K562 (cell line): ENCODE measurements around the gene CDKN1C. TPM values are rescaled to one million over a fixed set of nuclear protein-coding genes. Genes with fewer than 3 reads are reported as not detected.
A peak's percentile ranks its signal among the peaks of the same experiment; 100 is the strongest.

Experiments
- C11orf30 ChIP-seq: fragments of 450-650 bp; IDR thresholded peaks from 2 replicates; pipeline ENCODE4 v1.6.1; 2016; ENCODE audit warnings: low read depth, mild to moderate bottlenecking
- ESRRA ChIP-seq: fragments of 450-650 bp; IDR thresholded peaks from 2 replicates; pipeline ENCODE4 v1.6.1; 2014; ENCODE audit warnings: low read depth, mild to moderate bottlenecking, moderate library complexity, borderline replicate concordance
- FOXP4 ChIP-seq: sonication (generic); formaldehyde crosslinking; IDR thresholded peaks from 2 replicates; pipeline ENCODE4 v1.8.0; 2022; ENCODE audit warnings: mild to moderate bottlenecking, missing genetic modification reagents, borderline replicate concordance
- L3MBTL2 ChIP-seq: fragments of 450-650 bp; IDR thresholded peaks from 2 replicates; pipeline ENCODE4 v1.6.1; 2016; ENCODE audit warnings: mild to moderate bottlenecking, moderate library complexity
- MTF1 ChIP-seq: fragments of 250-450 bp; sonication (Bioruptor Pico); IDR thresholded peaks from 2 replicates; pipeline ENCODE4 v1.9.0; 2021; ENCODE audit warnings: moderate library complexity, mild to moderate bottlenecking, inconsistent platforms, borderline replicate concordance
- NFYB ChIP-seq: IDR thresholded peaks from 2 replicates; pipeline ENCODE4 v1.6.1; 2011; ENCODE audit warnings: mild to moderate bottlenecking, moderate library complexity; ENCODE audit not compliant: insufficient read length; ENCODE audit errors: extremely low read depth
- ZNF764 ChIP-seq: fragments of 250-450 bp; sonication (Bioruptor Pico); IDR thresholded peaks from 2 replicates; pipeline ENCODE4 v1.4.0; 2020; ENCODE audit warnings: low read depth, mild to moderate bottlenecking, moderate library complexity
- polyA plus RNA-seq, 8 experiments: library from polyadenylated mRNA; depleted of rRNA in 4 of 8; stranded (reverse) in 5 of 8; unstranded in 3 of 8; fragments of >200 nt; fragmentation: Nextera tagmentation in 2 of 8; fragmentation: Illumina TruSeq in 1 of 8; extraction: Ambion mirVana in 2 of 8; extraction: Trizol in 1 of 8; gene quantifications; 2 replicates each; pipeline versions ENCODE4 v1.2.1 to v1.2.3, GENCODE V29; 2011 to 2014; ENCODE audit warnings: inconsistent platforms in 1 of 8, missing spikeins in 1 of 8
- total RNA-seq, 7 experiments: library from RNA; depleted of rRNA in 6 of 7; stranded (reverse); fragments of >200 nt in 6 of 7; fragmentation: Illumina TruSeq in 2 of 7; extraction: Trizol in 2 of 7; gene quantifications; 2 replicates each; pipeline versions ENCODE4 v1.2.1 to v1.2.3, GENCODE V29; 2011 to 2021; ENCODE audit warnings: low replicate concordance in 1 of 7
- TF ChIP-seq, protein P1 (sequence below): sonication (generic); formaldehyde crosslinking; IDR thresholded peaks from 2 replicates; pipeline ENCODE4 v1.9.0; 2022; ENCODE audit warnings: mild to moderate bottlenecking, missing genetic modification reagents
- TF ChIP-seq, protein P2 (sequence below): IDR thresholded peaks from 2 replicates; pipeline ENCODE4 v1.6.1; 2016; ENCODE audit warnings: missing genetic modification characterization, missing compliant biosample characterization
- TF ChIP-seq, protein P3 (sequence below): fragments of 450-650 bp; IDR thresholded peaks from 2 replicates; pipeline ENCODE4 v1.6.1; 2016

CDKN1C gene
- total and polyA plus RNA-seq, 9 of the 15 experiments (the other 6 are each of a cell fraction or from before 2014, with no cell fraction given): 2.8 to 21.1 (median 9.3) TPM

GRCh38 chr11:2858995-2859698, 26.4 kb downstream of the CDKN1C start (continued):
- TF ChIP-seq, protein P1, sequence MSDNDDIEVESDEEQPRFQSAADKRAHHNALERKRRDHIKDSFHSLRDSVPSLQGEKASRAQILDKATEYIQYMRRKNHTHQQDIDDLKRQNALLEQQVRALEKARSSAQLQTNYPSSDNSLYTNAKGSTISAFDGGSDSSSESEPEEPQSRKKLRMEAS (CRISPR knock-in tag): peak; percentile 34; the same call in 1 of the 2 replicates
- TF ChIP-seq FOXP4: no peak
- TF ChIP-seq MTF1 (CRISPR knock-in tag): no peak
- no peak for TF ChIP-seq C11orf30
- TF ChIP-seq NFYB: no peak
- TF ChIP-seq ESRRA: no peak
- TF ChIP-seq, protein P2, sequence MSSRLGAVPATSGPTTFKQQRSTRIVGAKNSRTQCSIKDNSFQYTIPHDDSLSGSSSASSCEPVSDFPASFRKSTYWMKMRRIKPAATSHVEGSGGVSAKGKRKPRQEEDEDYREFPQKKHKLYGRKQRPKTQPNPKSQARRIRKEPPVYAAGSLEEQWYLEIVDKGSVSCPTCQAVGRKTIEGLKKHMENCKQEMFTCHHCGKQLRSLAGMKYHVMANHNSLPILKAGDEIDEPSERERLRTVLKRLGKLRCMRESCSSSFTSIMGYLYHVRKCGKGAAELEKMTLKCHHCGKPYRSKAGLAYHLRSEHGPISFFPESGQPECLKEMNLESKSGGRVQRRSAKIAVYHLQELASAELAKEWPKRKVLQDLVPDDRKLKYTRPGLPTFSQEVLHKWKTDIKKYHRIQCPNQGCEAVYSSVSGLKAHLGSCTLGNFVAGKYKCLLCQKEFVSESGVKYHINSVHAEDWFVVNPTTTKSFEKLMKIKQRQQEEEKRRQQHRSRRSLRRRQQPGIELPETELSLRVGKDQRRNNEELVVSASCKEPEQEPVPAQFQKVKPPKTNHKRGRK (tag): no peak
- no peak for TF ChIP-seq ZNF764 (CRISPR knock-in tag)
- TF ChIP-seq, protein P3, sequence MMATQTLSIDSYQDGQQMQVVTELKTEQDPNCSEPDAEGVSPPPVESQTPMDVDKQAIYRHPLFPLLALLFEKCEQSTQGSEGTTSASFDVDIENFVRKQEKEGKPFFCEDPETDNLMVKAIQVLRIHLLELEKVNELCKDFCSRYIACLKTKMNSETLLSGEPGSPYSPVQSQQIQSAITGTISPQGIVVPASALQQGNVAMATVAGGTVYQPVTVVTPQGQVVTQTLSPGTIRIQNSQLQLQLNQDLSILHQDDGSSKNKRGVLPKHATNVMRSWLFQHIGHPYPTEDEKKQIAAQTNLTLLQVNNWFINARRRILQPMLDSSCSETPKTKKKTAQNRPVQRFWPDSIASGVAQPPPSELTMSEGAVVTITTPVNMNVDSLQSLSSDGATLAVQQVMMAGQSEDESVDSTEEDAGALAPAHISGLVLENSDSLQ: peak; percentile 68
- peak; percentile 63 for TF ChIP-seq L3MBTL2
